HG03469 (cell line): ENCODE measurements around the gene DEDD.
"Not testable (repeated sequence)": the region's sequence is repeated elsewhere in the genome, so short reads cannot be mapped to it uniquely, and the experiment has no call there.

ENCODE experiments used
- ATAC-seq: cut with Tn5 transposase; IDR thresholded peaks from one replicate; pipeline ENCODE4 v1.9.1; 2021; ENCODE audit warnings: mild to moderate bottlenecking, moderate library complexity, moderate number of reproducible peaks; ENCODE audit not compliant: unreplicated experiment

DEDD gene

GRCh38 chr1:161128591-161129420, 3.7 kb downstream of the DEDD start:
- no peak for ATAC-seq

- ATAC-seq: no peak
Measured at GRCh38 chr1:161127649-161128048, 4.8 kb downstream of the DEDD start.

GRCh38 chr1:161122967-161123366, 9.5 kb downstream of the DEDD start:
- no peak for ATAC-seq

- no peak for ATAC-seq
Measured at GRCh38 chr1:161121834-161122233, 10.6 kb downstream of the DEDD start.

GRCh38 chr1:161121042-161121650, 11.3 kb downstream of the DEDD start:
- no peak for ATAC-seq

GRCh38 chr1:161119092-161119903, 13.2 kb downstream of the DEDD start:
- peak; percentile 53 for ATAC-seq

GRCh38 chr1:161117759-161118581, 14.5 kb downstream of the DEDD start, which contains the start of the genes NIT1 and PFDN2:
TSS of gene NIT1 (plus strand) at chr1:161118105. CDS start at chr1:161118177, 72 bp downstream.
TSS of gene PFDN2 (minus strand) at chr1:161118037. CDS start at chr1:161118026, 11 bp downstream.
- ATAC-seq: peak; percentile 53

- ATAC-seq: not testable (repeated sequence)
Measured at GRCh38 chr1:161115961-161116360, 16.5 kb downstream of the DEDD start.

- ATAC-seq: no peak
Measured at GRCh38 chr1:161115132-161115711, 17.2 kb downstream of the DEDD start.

- ATAC-seq: no peak
Measured at GRCh38 chr1:161114556-161114955, 17.9 kb downstream of the DEDD start.

- no peak for ATAC-seq
Measured at GRCh38 chr1:161113915-161114314, 18.6 kb downstream of the DEDD start.

GRCh38 chr1:161111527-161111926, 20.9 kb downstream of the DEDD start:
- no peak for ATAC-seq

GRCh38 chr1:161111117-161111516, 21.4 kb downstream of the DEDD start:
- no peak for ATAC-seq

GRCh38 chr1:161106431-161106830, 26.0 kb downstream of the DEDD start:
- ATAC-seq: no peak

GRCh38 chr1:161100556-161100955, 31.9 kb downstream of the DEDD start:
- ATAC-seq: no peak

- no peak for ATAC-seq
Measured at GRCh38 chr1:161099090-161099802, 33.2 kb downstream of the DEDD start.

GRCh38 chr1:161098210-161099068, 34.0 kb downstream of the DEDD start, which contains the start of gene KLHDC9:
TSS of gene KLHDC9 (plus strand) at chr1:161098361. CDS start at chr1:161098536, 175 bp downstream.
- peak; percentile 53 for ATAC-seq

- ATAC-seq: no peak
Measured at GRCh38 chr1:161096530-161096929, 35.9 kb downstream of the DEDD start.
